ENCODE measurements around the gene SOX6.

Gene SOX6

GRCh38 chr11:16211407-16211806, 144.9 kb downstream of the SOX6 start:
- intact Hi-C loops (cut with DNase I): no loop called here
- DNase-seq: no peak

- intact Hi-C loops (cut with DNase I): no loop called here
- no peak for DNase-seq
Observed at GRCh38 chr11:16204261-16204660, 152.1 kb downstream of the SOX6 start.

GRCh38 chr11:16195651-16196050, 160.7 kb downstream of the SOX6 start:
- no peak for DNase-seq
- intact Hi-C loops (cut with DNase I): no loop called here

GRCh38 chr11:16194566-16194965, 161.8 kb downstream of the SOX6 start:
- no peak for DNase-seq
- intact Hi-C loops (cut with DNase I): loop anchor here (5.0 kb wide), 1 partner anchor 418 kb away; no protein-coding TSS in a partner anchor

DNA sequence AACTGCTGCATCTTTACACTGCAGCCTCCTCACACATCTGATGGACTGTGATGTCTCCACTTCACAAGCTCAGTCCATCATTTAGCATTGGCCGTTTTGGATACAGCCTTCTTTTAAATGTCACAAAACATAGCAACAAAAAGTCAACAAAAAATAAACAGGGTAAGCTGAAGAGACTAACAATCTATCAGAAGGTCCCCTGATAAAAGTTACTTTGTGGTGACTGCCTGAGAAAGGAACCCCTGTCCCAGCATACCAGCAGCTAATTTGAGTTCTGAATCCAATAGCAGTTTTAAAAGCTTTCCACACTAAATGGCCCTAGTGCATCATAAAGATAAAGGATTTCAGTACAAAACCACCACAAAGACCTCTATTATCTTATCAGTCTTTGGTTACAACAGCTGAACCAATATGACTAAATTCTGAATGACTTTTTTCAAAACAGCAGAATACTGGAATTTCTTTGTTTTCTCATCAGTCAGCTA, 162.4 kb downstream of the SOX6 start:
- DNase-seq: no peak
- intact Hi-C loops (cut with DNase I): loop anchor here (5.0 kb wide), 1 partner anchor 418 kb away; no protein-coding TSS in a partner anchor

DNA sequence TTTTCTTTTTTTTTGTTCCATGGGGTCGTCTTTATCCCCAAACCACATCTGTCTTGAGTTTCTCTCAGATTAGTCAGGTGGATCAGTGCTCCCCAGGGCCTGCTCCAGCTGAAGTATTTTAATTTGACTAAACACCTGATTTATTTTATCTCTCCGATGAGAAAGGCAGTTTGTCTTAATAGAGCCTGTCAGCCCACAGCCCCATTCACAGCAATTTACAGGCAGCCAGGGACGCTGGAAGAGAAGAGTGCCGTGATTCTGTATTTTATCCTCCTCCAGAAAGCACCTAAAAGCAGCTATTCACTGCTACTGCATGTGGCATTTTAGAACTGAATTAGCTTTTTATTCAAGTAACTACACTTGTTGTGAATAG, 164.5 kb downstream of the SOX6 start:
- intact Hi-C loops (cut with DNase I): loop anchor here (5.0 kb wide), 1 partner anchor 420 kb away; no protein-coding TSS in a partner anchor

DNA sequence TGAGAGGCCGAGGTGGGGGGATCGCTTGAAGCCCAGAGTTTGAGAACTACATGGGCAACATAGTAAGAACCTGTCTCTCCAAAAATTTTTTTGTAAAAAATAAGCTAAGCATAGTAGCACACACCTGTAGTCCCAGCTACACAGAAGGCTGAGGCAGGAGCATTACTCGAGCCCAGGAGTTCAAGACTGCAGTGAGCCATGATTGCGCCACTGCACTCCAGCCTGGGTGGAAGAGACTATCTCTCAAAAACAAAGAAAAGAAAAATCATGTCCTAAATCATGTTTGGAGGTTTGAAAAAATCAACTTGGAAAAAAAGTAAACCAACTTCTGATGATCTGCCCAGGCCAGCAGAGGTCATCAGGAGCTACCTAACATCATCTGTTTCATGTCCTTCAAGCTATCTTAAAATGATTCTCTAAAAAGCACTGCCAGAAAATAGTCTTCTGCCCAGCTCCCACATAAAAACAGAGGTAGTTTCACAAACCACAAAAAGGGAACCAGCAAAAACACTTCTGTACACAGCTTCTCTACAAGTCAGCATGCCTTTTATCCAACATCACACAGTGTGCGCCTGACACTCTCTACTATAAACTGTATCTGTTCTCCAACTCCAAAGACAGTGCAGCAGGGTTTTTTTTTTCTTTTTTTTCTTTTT, 165.0 kb downstream of the SOX6 start:
- no peak for DNase-seq
- intact Hi-C loops (cut with DNase I): loop anchor here (5.0 kb wide), 1 partner anchor 421 kb away; no protein-coding TSS in a partner anchor

More for the DNA sequence above, 164.5 kb downstream of the SOX6 start:
- DNase-seq: peak in 1 of 10 donors; percentile 59

GRCh38 chr11:16186680-16187079, 169.7 kb downstream of the SOX6 start:
- intact Hi-C loops (cut with DNase I): no loop called here
- no peak for DNase-seq

- DNase-seq: no peak
- intact Hi-C loops (cut with DNase I): no loop called here
Observed at GRCh38 chr11:16185042-16185441, 171.3 kb downstream of the SOX6 start.

DNA sequence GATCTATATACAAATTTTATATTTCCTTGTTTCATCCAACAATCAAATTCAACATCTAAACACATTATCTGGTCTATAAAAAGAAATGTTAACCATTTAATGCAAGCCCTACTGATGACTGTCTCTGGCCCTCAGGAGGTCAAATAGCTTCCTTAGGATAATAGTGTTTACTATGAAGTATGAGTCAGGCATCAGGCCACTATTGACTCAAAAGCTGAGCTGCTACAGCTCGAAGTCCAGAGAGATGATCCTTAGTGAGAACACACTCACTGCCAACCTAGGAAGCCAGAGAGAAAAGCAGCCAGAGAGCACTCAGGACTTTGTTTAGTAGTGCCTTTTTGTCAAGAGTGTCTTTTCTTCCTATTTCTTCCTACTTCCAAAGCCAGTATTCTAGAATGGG, 171.8 kb downstream of the SOX6 start:
- intact Hi-C loops (cut with DNase I): no loop called here
- DNase-seq: no peak

- intact Hi-C loops (cut with DNase I): no loop called here
- DNase-seq: no peak
Observed at GRCh38 chr11:16182553-16182952, 173.8 kb downstream of the SOX6 start.

- intact Hi-C loops (cut with DNase I): no loop called here
- no peak for DNase-seq
Observed at GRCh38 chr11:16180868-16181267, 175.5 kb downstream of the SOX6 start.

- no peak for DNase-seq
- intact Hi-C loops (cut with DNase I): no loop called here
Observed at GRCh38 chr11:16179676-16180075, 176.7 kb downstream of the SOX6 start.

- intact Hi-C loops (cut with DNase I): no loop called here
- DNase-seq: no peak
Observed at GRCh38 chr11:16178273-16178672, 178.1 kb downstream of the SOX6 start.

DNA sequence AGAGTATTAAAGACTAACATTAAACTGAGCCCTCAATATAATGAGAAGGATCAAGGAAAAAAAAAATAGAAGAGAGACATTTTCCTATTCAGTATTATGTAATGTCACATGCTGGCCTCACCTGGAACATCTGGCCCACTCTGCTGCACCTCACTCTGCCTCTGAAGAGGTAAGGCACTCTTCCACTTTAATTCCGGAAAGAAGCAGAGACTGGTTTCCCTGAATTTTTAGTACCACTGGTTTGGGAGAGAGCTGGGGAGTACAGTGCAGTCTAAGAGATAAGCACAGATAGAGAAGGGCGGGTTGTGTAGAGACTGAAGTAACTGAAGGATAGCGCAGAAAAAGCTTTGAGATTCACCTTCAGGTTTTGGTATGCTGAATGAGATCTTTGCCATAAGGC, 178.7 kb downstream of the SOX6 start:
- no peak for DNase-seq
- intact Hi-C loops (cut with DNase I): no loop called here

- DNase-seq: no peak
- intact Hi-C loops (cut with DNase I): no loop called here
Observed at GRCh38 chr11:16173798-16174197, 182.5 kb downstream of the SOX6 start.

- no peak for DNase-seq
- intact Hi-C loops (cut with DNase I): no loop called here
Observed at GRCh38 chr11:16171882-16172281, 184.5 kb downstream of the SOX6 start.

- DNase-seq: no peak
- intact Hi-C loops (cut with DNase I): no loop called here
Observed at GRCh38 chr11:16169956-16170847, 186.1 kb downstream of the SOX6 start.

GRCh38 chr11:16169541-16169940, 186.8 kb downstream of the SOX6 start:
- DNase-seq: no peak
- intact Hi-C loops (cut with DNase I): no loop called here

DNA sequence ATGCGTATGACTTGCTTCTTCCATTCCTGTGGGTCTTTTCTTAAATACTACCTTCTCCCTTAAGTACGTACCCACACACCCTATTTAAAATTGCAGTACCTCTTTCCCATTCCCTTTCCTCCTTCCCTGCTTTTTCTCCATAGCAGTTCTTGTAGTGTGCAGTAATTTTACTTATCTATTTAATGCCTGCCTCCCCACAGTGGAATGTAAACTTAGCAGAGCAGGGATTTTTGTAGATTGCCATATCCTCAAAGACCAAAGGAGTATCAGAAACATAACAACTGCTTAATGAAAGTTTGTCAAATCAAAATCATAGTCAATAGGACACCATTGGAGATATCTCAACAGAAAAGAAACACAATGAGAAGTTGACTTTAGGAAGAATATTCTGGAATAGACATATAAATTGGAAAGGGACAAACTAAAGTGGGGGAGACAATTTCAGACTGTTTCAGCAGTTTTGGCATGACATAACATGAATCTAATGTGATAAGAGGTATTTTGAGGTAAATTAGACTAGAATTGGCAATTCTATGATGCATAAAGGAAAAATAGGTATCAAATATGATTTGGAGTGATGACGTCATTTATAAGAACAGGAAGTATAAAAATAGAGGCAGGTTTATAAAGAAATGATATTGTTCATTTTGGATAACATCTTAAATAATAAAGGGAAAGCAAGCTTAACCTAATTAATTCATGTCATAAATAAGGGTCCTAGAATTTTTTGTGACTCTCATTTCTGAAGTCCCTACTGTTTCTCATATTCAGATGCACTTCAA, 188.4 kb downstream of the SOX6 start:
- no peak for DNase-seq
- intact Hi-C loops (cut with DNase I): no loop called here

DNA sequence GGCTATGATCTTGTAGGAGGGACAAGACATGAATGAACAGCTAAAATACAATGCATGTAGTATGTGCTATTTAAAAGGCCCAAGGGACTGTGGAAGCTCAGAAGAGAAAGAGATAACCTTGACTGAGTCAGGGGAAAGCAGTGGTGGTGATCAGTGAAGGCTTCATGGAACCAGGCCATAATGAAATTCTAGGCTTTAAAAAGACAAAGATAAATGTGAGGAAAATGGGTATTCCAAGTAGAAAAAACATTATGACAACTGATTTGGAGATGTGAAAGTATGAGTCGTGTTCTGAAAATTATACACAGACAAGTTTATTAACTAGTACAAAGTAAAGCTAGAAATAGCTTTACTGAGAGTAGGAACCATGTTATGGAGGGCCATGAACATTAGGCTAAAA, 189.8 kb downstream of the SOX6 start:
- no peak for DNase-seq
- intact Hi-C loops (cut with DNase I): no loop called here
